Nephron (organoid): ENCODE data around the gene FBN3.

Experiments used
- H3K27ac Mint-ChIP-seq, 3 experiments: 2 replicates each; pipeline ENCODE4 v1.8.0; 2020; ENCODE audit warnings: mixed read lengths in 3 of 3, mild to moderate bottlenecking in 2 of 3, moderate library complexity in 1 of 3
- H3K27me3 Mint-ChIP-seq: 2 replicates; pipeline ENCODE4 v1.8.0; 2021; ENCODE audit warnings: low read depth, mild to moderate bottlenecking, moderate library complexity, mixed read lengths
- H3K36me3 Mint-ChIP-seq: 2 replicates; pipeline ENCODE4 v1.8.0; 2020; ENCODE audit warnings: low read depth, mixed read lengths
- H3K4me1 Mint-ChIP-seq: 2 replicates; pipeline ENCODE4 v1.8.0; 2020; ENCODE audit warnings: mixed read lengths
- H3K4me3 Mint-ChIP-seq, 3 experiments: 2 replicates each; pipeline ENCODE4 v1.8.0; 2020; ENCODE audit warnings: mild to moderate bottlenecking in 3 of 3, mixed read lengths in 3 of 3, moderate library complexity in 2 of 3
- H3K9me3 Mint-ChIP-seq: 2 replicates; pipeline ENCODE4 v1.8.0; 2020; ENCODE audit warnings: mixed read lengths
- CTCF ChIP-seq, 3 experiments: fragments of 200-600 bp; sonication (generic); IDR thresholded peaks; one replicate each; pipeline ENCODE4 v1.5.0; 2021; ENCODE audit warnings: antibody characterized with exemption in 3 of 3; ENCODE audit not compliant: unreplicated experiment in 3 of 3

Gene FBN3

GRCh38 chr19:8120636-8121480 is 28.5 kb downstream of the FBN3 start:
- Mint-ChIP-seq H3K36me3 (peaks cover 34% of the 10 kb centered on the region), H3K4me1 (no peaks in the 10 kb centered on the region), H3K27me3 (no peaks in the 10 kb centered on the region), H3K27ac (no peak overlapping the region), H3K4me3 (no peak overlapping the region), H3K9me3 (no peaks in the 10 kb centered on the region)
- TF ChIP-seq CTCF (IDR thresholded peaks at IDR 0.05; ENCODE audit: unreplicated experiment in 3 of 3) = no peak

GRCh38 chr19:8117991-8118390 is 31.4 kb downstream of the FBN3 start:
- Mint-ChIP-seq H3K9me3 (no peaks in the 10 kb centered on the region), H3K4me3 (no peak overlapping the region)

DNA sequence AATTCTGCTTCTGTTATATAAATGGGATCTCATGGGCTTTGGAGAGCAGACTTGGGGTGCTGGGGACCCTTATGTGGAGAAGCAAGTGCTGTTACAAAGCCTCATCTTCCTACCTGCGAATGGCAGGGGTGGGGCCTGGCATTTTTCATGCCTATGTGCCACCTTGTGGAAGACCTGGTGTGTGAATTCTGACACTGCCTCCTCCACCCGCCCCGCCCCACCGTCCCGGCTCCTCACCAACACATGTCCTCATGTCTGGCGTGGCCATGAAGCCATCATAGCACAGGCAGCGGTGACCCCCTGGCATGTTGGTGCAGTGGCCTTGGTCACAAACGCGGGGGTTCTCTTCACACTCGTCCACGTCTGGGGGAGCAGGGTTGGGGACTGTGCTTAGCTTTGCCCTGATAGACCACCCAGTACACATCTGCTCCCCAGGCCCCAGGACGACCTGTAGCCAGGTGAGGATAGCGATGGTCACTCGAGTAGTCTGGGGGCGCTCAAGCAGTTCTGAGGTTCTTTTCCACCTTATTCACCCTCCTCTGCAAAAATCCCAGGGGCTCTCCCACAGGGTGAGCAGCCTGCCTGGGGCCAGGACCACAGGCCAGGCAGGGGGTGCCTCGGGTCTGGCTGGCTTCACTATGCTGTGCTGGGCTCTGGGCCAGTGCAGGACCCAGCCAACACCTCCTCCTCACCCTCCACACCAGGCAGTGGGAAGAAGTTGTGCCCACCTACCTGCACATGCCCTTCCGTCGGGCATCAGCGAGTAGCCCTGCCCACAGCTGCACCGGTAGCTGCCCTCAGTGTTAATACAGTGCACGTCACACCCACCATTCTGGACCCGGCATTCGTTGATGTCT is 32.7 kb downstream of the FBN3 start:
- Mint-ChIP-seq H3K27ac (no peak overlapping the region), H3K9me3 (no peaks in the 10 kb centered on the region), H3K4me1 (no peaks in the 10 kb centered on the region), H3K36me3 (peaks cover 38% of the 10 kb centered on the region), H3K27me3 (no peaks in the 10 kb centered on the region), H3K4me3 (no peak overlapping the region)
- no peak for TF ChIP-seq CTCF (IDR thresholded peaks at IDR 0.05; ENCODE audit: unreplicated experiment in 3 of 3)

More at GRCh38 chr19:8117991-8118390, 31.4 kb downstream of the FBN3 start:
- TF ChIP-seq CTCF (IDR thresholded peaks at IDR 0.05; ENCODE audit: unreplicated experiment in 3 of 3) = no peak
- peaks cover 28% of the 10 kb centered on the region for H3K36me3 Mint-ChIP-seq
- no peaks in the 10 kb centered on the region for H3K4me1 Mint-ChIP-seq
- no peak overlapping the region for H3K27ac Mint-ChIP-seq
- H3K27me3 Mint-ChIP-seq = no peaks in the 10 kb centered on the region

DNA sequence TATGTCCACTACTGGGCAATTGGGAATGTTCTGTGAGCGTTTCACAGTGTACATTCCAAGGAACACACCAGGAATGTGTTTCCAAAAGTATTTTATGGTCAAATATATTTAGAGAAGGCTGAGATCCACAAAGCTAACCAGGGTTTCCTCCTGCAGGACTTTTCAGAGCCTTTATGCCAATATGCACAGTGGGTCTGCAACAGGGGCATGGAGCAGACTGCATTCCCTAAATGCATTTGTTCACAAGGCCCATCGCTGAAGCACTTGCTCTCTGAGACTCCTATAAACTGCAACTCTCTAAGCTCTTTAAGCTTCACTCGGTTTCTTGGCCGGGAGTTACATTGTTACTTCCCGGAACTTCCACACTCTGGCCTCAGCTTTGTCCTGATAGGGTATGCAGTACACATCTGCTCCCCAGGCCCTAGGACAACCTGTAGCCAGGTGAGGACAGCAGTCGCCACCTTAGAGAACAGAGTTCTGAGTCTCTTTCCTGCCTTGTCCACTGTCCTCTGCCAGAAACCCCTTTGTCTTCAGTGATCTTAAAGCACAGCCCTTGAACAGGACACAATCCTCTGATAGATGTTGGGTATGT is 33.5 kb downstream of the FBN3 start:
- no peaks in the 10 kb centered on the region for H3K4me1 Mint-ChIP-seq
- H3K36me3 Mint-ChIP-seq = peaks cover 33% of the 10 kb centered on the region
- no peak for TF ChIP-seq CTCF (IDR thresholded peaks at IDR 0.05; ENCODE audit: unreplicated experiment in 3 of 3)
- H3K9me3 Mint-ChIP-seq = no peaks in the 10 kb centered on the region
- no peaks in the 10 kb centered on the region for H3K27me3 Mint-ChIP-seq
- no peak overlapping the region for H3K4me3 Mint-ChIP-seq
- no peak overlapping the region for H3K27ac Mint-ChIP-seq

GRCh38 chr19:8113017-8113416 is 36.4 kb downstream of the FBN3 start:
- Mint-ChIP-seq H3K27ac (no peak overlapping the region), H3K4me1 (no peaks in the 10 kb centered on the region), H3K36me3 (peaks cover 23% of the 10 kb centered on the region), H3K9me3 (no peaks in the 10 kb centered on the region), H3K27me3 (no peaks in the 10 kb centered on the region), H3K4me3 (no peak overlapping the region)
- TF ChIP-seq CTCF (IDR thresholded peaks at IDR 0.05; ENCODE audit: unreplicated experiment in 3 of 3) = no peak
